SK-N-SH (cell line): ENCODE data around the gene CHD6. TPM values are rescaled to one million over a fixed set of nuclear protein-coding genes. Genes with fewer than 3 reads are reported as not detected.

Experiments
- CTCF ChIA-PET: fragments of 300-600, 350-600 bp; formaldehyde crosslinking; extraction: SDS; loops from one replicate; lab custom pipeline; 2021; lab: Yijun Ruan, JAX
- POLR2A ChIA-PET: fragments of 350-600 bp; sonication (Branson Sonifier 250); formaldehyde crosslinking; extraction: SDS; loops from one replicate; lab custom pipeline; 2020; ENCODE audit warnings: antibody characterized with exemption, inconsistent platforms; lab: Yijun Ruan, JAX
- DNase-seq: peaks from one replicate; pipeline ENCODE4 v3.0.0; 2012
- H2AFZ ChIP-seq: fragments of 200-600 bp; sonication (generic); 2 replicates; pipeline ENCODE4 v1.8.1; 2016; ENCODE audit warnings: antibody characterized with exemption, mild to moderate bottlenecking, low read depth
- H3F3A ChIP-seq: fragments of 200-600 bp; sonication (generic); replicated peaks from 2 replicates; pipeline ENCODE3; 2016; ENCODE audit warnings: antibody characterized with exemption, mild to moderate bottlenecking; ENCODE audit not compliant: insufficient read depth
- H3K27ac ChIP-seq, 2 experiments: fragments of 200-500 bp in 1 of 2; fragments of 200-600 bp in 1 of 2; sonication (Bioruptor generic) in 1 of 2; sonication (generic), shearing (Covaris generic) in 1 of 2; 2 replicates each; pipeline versions ENCODE4 v1.5.1 to v1.6.1; 2014 to 2016; ENCODE audit warnings: low read depth in 2 of 2, inconsistent platforms in 1 of 2, low read length in 1 of 2, mild to moderate bottlenecking in 1 of 2, mixed read lengths in 1 of 2
- H3K27me3 ChIP-seq: fragments of 200-600 bp; sonication (generic), shearing (Covaris generic); 2 replicates; pipeline ENCODE4 v1.6.1; 2016; ENCODE audit warnings: mixed run types; ENCODE audit not compliant: insufficient read depth
- H3K36me3 ChIP-seq, 2 experiments: fragments of 200-500 bp in 1 of 2; fragments of 200-600 bp in 1 of 2; sonication (Bioruptor generic) in 1 of 2; sonication (generic) in 1 of 2; replicated peaks in 1 of 2; 2 replicates each; pipeline versions ENCODE3 to v1.5.1; 2014 to 2016; ENCODE audit warnings: low read length in 1 of 2, mild to moderate bottlenecking in 1 of 2; ENCODE audit not compliant: insufficient read depth in 2 of 2, control insufficient read depth in 1 of 2
- H3K4me1 ChIP-seq, 2 experiments: fragments of 200-500 bp in 1 of 2; fragments of 200-600 bp in 1 of 2; sonication (Bioruptor generic) in 1 of 2; sonication (generic), shearing (Covaris generic) in 1 of 2; 2 replicates each; pipeline versions ENCODE4 v1.5.1 to v1.6.1; 2014 to 2016; ENCODE audit warnings: low read depth in 1 of 2, low read length in 1 of 2, mixed run types in 1 of 2; ENCODE audit not compliant: insufficient read depth in 2 of 2, control insufficient read depth in 1 of 2
- H3K4me2 ChIP-seq: fragments of 200-600 bp; sonication (generic), shearing (Covaris generic); 2 replicates; pipeline ENCODE4 v1.6.1; 2017; ENCODE audit warnings: mixed run types
- H3K4me3 ChIP-seq, 2 experiments: fragments of 200-500 bp in 1 of 2; fragments of 200-600 bp in 1 of 2; sonication (Bioruptor generic) in 1 of 2; sonication (generic), shearing (Covaris generic) in 1 of 2; 2 replicates each; pipeline versions ENCODE4 v1.5.1 to v1.8.1; 2014 to 2016; ENCODE audit warnings: low read depth in 2 of 2, inconsistent platforms in 1 of 2, low read length in 1 of 2, mild to moderate bottlenecking in 1 of 2, mixed read lengths in 1 of 2, moderate library complexity in 1 of 2
- H3K79me2 ChIP-seq: fragments of 200-600 bp; sonication (generic); 2 replicates; pipeline ENCODE4 v1.8.1; 2017; ENCODE audit warnings: mild to moderate bottlenecking; ENCODE audit not compliant: insufficient read depth
- H3K9ac ChIP-seq: fragments of 200-600 bp; sonication (generic); 2 replicates; pipeline ENCODE4 v1.6.1; 2017; ENCODE audit warnings: mixed run types
- H3K9me2 ChIP-seq: fragments of 200-600 bp; sonication (generic); 2 replicates; pipeline ENCODE4 v1.6.1; 2017; ENCODE audit warnings: mixed run types
- H3K9me3 ChIP-seq: fragments of 200-600 bp; sonication (generic); 2 replicates; pipeline ENCODE4 v1.6.1; 2017; ENCODE audit warnings: mixed run types, mild to moderate bottlenecking, moderate library complexity
- H4K20me1 ChIP-seq: fragments of 200-600 bp; sonication (generic); 2 replicates; pipeline ENCODE4 v1.6.1; 2017; ENCODE audit warnings: mild to moderate bottlenecking, mixed run types; ENCODE audit not compliant: insufficient read depth
- EZH2phosphoT487 ChIP-seq: fragments of 200-600 bp; sonication (generic); IDR thresholded peaks from 2 replicates; pipeline ENCODE4 v1.6.1; 2017; ENCODE audit warnings: low read depth, mixed run types, mild to moderate bottlenecking, antibody characterized with exemption, moderate library complexity, borderline replicate concordance
- FOXJ3 ChIP-seq: sonication (generic); formaldehyde crosslinking; IDR thresholded peaks from 2 replicates; pipeline ENCODE4 v1.5.1; 2020; ENCODE audit warnings: mild to moderate bottlenecking, missing genetic modification reagents
- IRF3 ChIP-seq: fragments of 150-350 bp; IDR thresholded peaks from 2 replicates; pipeline ENCODE4 v1.6.1; 2016; ENCODE audit warnings: mild to moderate bottlenecking, low read depth, low read length
- MEF2A ChIP-seq: IDR thresholded peaks from 2 replicates; pipeline ENCODE4 v1.4.0; 2012; ENCODE audit warnings: low read depth, borderline replicate concordance
- NFIC ChIP-seq: IDR thresholded peaks from 2 replicates; pipeline ENCODE4 v1.4.0; 2012; ENCODE audit warnings: borderline replicate concordance
- NRF1 ChIP-seq: IDR thresholded peaks from 2 replicates; pipeline ENCODE4 v1.6.1; 2012; ENCODE audit warnings: low read depth, mild to moderate bottlenecking, low read length
- RAD21 ChIP-seq: IDR thresholded peaks from 2 replicates; pipeline ENCODE4 v1.6.1; 2012; ENCODE audit warnings: mild to moderate bottlenecking, low read length
- REST ChIP-seq: IDR thresholded peaks from 2 replicates; pipeline ENCODE4 v1.6.1; 2012; ENCODE audit warnings: mild to moderate bottlenecking, low read depth, low read length, moderate library complexity
- RFX5 ChIP-seq: IDR thresholded peaks from 2 replicates; pipeline ENCODE4 v1.6.1; 2012; ENCODE audit warnings: mild to moderate bottlenecking, improper control_type of control experiment, low read length
- RXRA ChIP-seq: IDR thresholded peaks from 2 replicates; pipeline ENCODE4 v1.4.0; 2012; ENCODE audit warnings: low read depth, mild to moderate bottlenecking, borderline replicate concordance
- SIN3A ChIP-seq: IDR thresholded peaks from 2 replicates; pipeline ENCODE4 v1.6.1; 2012; ENCODE audit warnings: low read depth, mild to moderate bottlenecking, low read length, moderate library complexity, borderline replicate concordance
- TEAD4 ChIP-seq: IDR thresholded peaks from 2 replicates; pipeline ENCODE4 v1.4.0; 2012; ENCODE audit warnings: mild to moderate bottlenecking, borderline replicate concordance; ENCODE audit not compliant: insufficient read depth
- USF1 ChIP-seq: IDR thresholded peaks from 2 replicates; pipeline ENCODE4 v1.4.0; 2012; ENCODE audit warnings: low read depth, borderline replicate concordance
- WGBS: methylation state at CpG from one replicate; pipeline ENCODE4 v1.1.6; 2017; ENCODE audit warnings: low lambda C conversion rate; 5-methylcytosine and 5-hydroxymethylcytosine counted together
- polyA plus RNA-seq, 3 experiments: library from polyadenylated mRNA; depleted of rRNA; stranded (reverse); fragments of >200 nt; gene quantifications; 2 replicates each; pipeline ENCODE4 v1.2.3, GENCODE V29; 2012
- TF ChIP-seq, protein P1 (sequence below): IDR thresholded peaks from 2 replicates; pipeline ENCODE4 v1.4.0; 2012; ENCODE audit warnings: low read depth, borderline replicate concordance

The CHD6 gene
- polyA plus RNA-seq, 1 of the 3 experiments (the other 2 are of a cell fraction): 7.1 TPM

DNA sequence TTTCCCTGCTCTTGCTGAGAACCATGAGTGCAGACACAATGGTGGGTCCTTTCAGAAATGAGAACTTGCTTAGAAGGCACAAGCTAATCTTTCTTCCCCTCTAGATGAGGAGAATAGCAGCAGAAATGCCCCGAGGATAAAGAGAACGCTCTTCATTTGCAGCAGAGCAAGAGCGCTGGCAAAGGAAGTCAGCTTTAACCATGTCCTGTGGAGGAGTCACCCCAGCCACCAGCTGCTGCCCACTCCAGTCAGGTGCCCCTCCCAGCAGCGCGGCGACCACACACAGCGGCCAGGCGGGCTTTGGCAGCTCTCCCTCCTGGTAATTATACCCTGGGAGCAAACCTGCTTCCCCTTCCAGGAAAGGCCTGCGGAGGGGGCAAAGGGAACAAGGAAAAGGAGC, 209.2 kb downstream of the CHD6 start:
- Histone ChIP-seq H3K9me2 (no peaks in the 10 kb centered on the region), H4K20me1 (no peaks in the 10 kb centered on the region), H3F3A (no peaks in the 10 kb centered on the region), H3K9ac (no peak overlapping the region), H3K36me3 (peaks cover 21 to 90% of the 10 kb centered on the region in 2 experiments), H3K27ac (peak overlapping the region in 1 of 2 experiments; percentile 78; a peak in 2 of 4 replicates), H3K27me3 (no peaks in the 10 kb centered on the region), H3K9me3 (no peaks in the 10 kb centered on the region), H3K4me3 (no peak overlapping the region), H3K79me2 (no peaks in the 10 kb centered on the region), H2AFZ (no peak overlapping the region), H3K4me2 (no peak overlapping the region), H3K4me1 (peaks cover 0 to 18% of the 10 kb centered on the region in 2 experiments; a peak in 1 of 4 replicates)
- WGBS: 66% methylated on average over 7 of the region's 9 CpGs
- CTCF ChIA-PET: interaction anchor here (0.7 to 3.8 kb wide), 6 partner anchors 11 to 69 kb away, joined by 3 to 29 read pairs (median 3); no protein-coding TSS in a partner anchor
- no peak for TF ChIP-seq EZH2phosphoT487
- 0 out of 2 replicates have a peak, but pooled peaks have one; percentile 12 for TF ChIP-seq RAD21
- TF ChIP-seq, protein P1, sequence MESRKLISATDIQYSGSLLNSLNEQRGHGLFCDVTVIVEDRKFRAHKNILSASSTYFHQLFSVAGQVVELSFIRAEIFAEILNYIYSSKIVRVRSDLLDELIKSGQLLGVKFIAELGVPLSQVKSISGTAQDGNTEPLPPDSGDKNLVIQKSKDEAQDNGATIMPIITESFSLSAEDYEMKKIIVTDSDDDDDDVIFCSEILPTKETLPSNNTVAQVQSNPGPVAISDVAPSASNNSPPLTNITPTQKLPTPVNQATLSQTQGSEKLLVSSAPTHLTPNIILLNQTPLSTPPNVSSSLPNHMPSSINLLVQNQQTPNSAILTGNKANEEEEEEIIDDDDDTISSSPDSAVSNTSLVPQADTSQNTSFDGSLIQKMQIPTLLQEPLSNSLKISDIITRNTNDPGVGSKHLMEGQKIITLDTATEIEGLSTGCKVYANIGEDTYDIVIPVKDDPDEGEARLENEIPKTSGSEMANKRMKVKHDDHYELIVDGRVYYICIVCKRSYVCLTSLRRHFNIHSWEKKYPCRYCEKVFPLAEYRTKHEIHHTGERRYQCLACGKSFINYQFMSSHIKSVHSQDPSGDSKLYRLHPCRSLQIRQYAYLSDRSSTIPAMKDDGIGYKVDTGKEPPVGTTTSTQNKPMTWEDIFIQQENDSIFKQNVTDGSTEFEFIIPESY: no peak
- TF ChIP-seq MEF2A: no peak
- no peak for TF ChIP-seq NRF1
- no peak for TF ChIP-seq USF1
- TF ChIP-seq RFX5: no peak
- TF ChIP-seq FOXJ3 (CRISPR knock-in tag): no peak
- peak; percentile 78 for DNase-seq
- POLR2A ChIA-PET: no interaction called here

- Histone ChIP-seq H3K9ac (no peak overlapping the region), H3K9me3 (no peaks in the 10 kb centered on the region), H3K4me2 (no peak overlapping the region), H3K27ac (peak overlapping the region in 1 of 2 experiments; percentile 78; a peak in 2 of 4 replicates), H3F3A (no peaks in the 10 kb centered on the region), H3K9me2 (no peaks in the 10 kb centered on the region), H3K79me2 (no peaks in the 10 kb centered on the region), H3K4me1 (peaks cover 0 to 18% of the 10 kb centered on the region in 2 experiments; a peak in 1 of 4 replicates), H3K27me3 (no peaks in the 10 kb centered on the region), H4K20me1 (no peaks in the 10 kb centered on the region), H3K4me3 (no peak overlapping the region), H2AFZ (no peak overlapping the region), H3K36me3 (peaks cover 26 to 92% of the 10 kb centered on the region in 2 experiments)
- WGBS: 100% methylated on average over 4 of the region's 5 CpGs
- DNase-seq: no peak
- CTCF ChIA-PET: interaction anchor here (1.1 to 3.8 kb wide), 3 partner anchors 12 to 235 kb away, joined by 3 to 29 read pairs (median 5); no protein-coding TSS in a partner anchor
- POLR2A ChIA-PET: no interaction called here
- TF ChIP-seq TEAD4: no peak
- TF ChIP-seq NFIC: no peak
- no peak for TF ChIP-seq RXRA
- no peak for TF ChIP-seq MEF2A
- TF ChIP-seq, protein P1: no peak
- TF ChIP-seq SIN3A: no peak
- TF ChIP-seq FOXJ3 (CRISPR knock-in tag): no peak
- no peak for TF ChIP-seq REST
- TF ChIP-seq IRF3: no peak
Observed at GRCh38 chr20:41408156-41408794, 209.9 kb downstream of the CHD6 start.
